Measurements from ENCODE around the gene SLC19A2. TPM values are rescaled to one million over a fixed set of nuclear protein-coding genes. Genes with fewer than 3 reads are reported as not detected.

The SLC19A2 gene
- 1 to 10 TPM; 6.0 to 6.2 TPM for total RNA-seq

GRCh38 chr1:169485431-169486280 lies at the start of gene SLC19A2:
Gene SLC19A2 (minus strand): TSS chr1:169485944. CDS start chr1:169485766, 178 bp downstream.

GRCh38 chr1:169427081-169427641 lies 58.6 kb downstream of the SLC19A2 start, which contains the start of gene CCDC181:
Gene CCDC181 (minus strand): TSS chr1:169427474. CDS start chr1:169424927, 2,547 bp downstream.

Other genes starting within 250 kb of the SLC19A2 start
- gene NME7, start 118.1 kb downstream of the SLC19A2 start, total RNA-seq: 10 to 100 TPM in 1 of 2 experiments, 1 to 10 TPM in 1; 9.8 to 11.2 TPM
- gene BLZF1, start 117.7 kb downstream of the SLC19A2 start, total RNA-seq: 10 to 100 TPM; 21.1 to 23.0 TPM
- gene CCDC181, start 58.5 kb downstream of the SLC19A2 start, total RNA-seq: not detected
- gene F5, start 100.5 kb upstream of the SLC19A2 start, total RNA-seq: 1 to 10 TPM; 9.3 to 9.4 TPM
- gene SELP, start 144.2 kb upstream of the SLC19A2 start, total RNA-seq: under 1 TPM; 0.19 to 0.66 TPM
- 100 to 1,000 TPM; 515 to 529 TPM for gene SELL, start 225.7 kb upstream of the SLC19A2 start, total RNA-seq
- not detected for gene SELE, start 248.1 kb upstream of the SLC19A2 start, total RNA-seq

Data from activated naive CD4-positive, alpha-beta T cell treated with anti-CD3 and anti-CD28 coated beads, Interleukin-2, amount 10 ng/mL, durations not matched to agents 5 hours and 36 hours (primary cell).